ENCODE measurements around the gene UBAP2L. TPM values are rescaled to one million over a fixed set of nuclear protein-coding genes. Genes with fewer than 3 reads are reported as not detected.

UBAP2L gene
- total and polyA plus RNA-seq, 2 experiments from 2014 or later, result 98.5 to 157 TPM

DNA sequence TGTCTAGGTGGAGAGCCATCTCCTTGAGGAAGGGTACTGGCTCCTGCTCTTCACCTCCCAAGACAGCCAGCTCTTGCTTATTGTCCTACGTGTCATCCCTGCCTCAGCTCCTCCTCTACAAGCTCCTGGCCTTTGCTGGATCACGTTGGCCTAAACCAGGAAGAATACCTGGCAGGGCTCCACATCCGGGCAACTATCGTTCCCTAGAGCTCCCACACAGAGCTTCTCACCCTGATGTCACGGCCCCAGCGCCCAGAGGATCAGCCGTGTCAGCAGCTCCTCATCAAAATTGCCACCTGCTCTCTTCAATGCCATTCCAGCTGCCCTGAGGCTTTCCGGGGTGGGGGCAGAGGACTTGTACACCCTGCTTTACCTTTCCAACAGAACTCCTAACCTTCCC is 26.9 kb upstream of the UBAP2L start:
- Mint-ChIP-seq H3K4me3 (no peak overlapping the region), H3K4me1 (peaks cover 17% of the 10 kb centered on the region), H3K27me3 (ENCODE audit: insufficient read depth, low read depth, poor library complexity) (peaks cover 13% of the 10 kb centered on the region), H3K9me3 (no peaks in the 10 kb centered on the region; the same call in 2 of the 3 replicates), H3K36me3 (ENCODE audit: low read depth) (no peaks in the 10 kb centered on the region; the same call in 2 of the 3 replicates), H3K27ac (no peak overlapping the region)
- no peak for ATAC-seq
- Histone ChIP-seq H4K20me1 (replicated peaks; ENCODE audit: insufficient read depth) (no peaks in the 10 kb centered on the region), H3K4me3 (no peak overlapping the region), H3F3A (replicated peaks; ENCODE audit: low read depth) (no peaks in the 10 kb centered on the region), H2AFZ (no peak overlapping the region), H3K79me2 (replicated peaks; ENCODE audit: insufficient read depth) (no peaks in the 10 kb centered on the region), H3K27ac (ENCODE audit: low read depth) (no peak overlapping the region), H3K4me2 (no peak overlapping the region), H3K27me3 (ENCODE audit: insufficient read depth) (no peaks in the 10 kb centered on the region), H3K4me1 (ENCODE audit: insufficient read depth) (no peaks in the 10 kb centered on the region; the same call in 1 of the 2 replicates), H3K9me2 (ENCODE audit: insufficient read depth) (no peaks in the 10 kb centered on the region), H3K36me3 (ENCODE audit: insufficient read depth) (no peaks in the 10 kb centered on the region)
- TF ChIP-seq EZH2phosphoT487 (IDR thresholded peaks at IDR 0.05; ENCODE audit: unreplicated experiment) (no peak), JUNB (IDR thresholded peaks at IDR 0.05; ENCODE audit: unreplicated experiment) (no peak), STAT1 (IDR thresholded peaks at IDR 0.05; ENCODE audit: unreplicated experiment) (no peak), POLR2AphosphoS5 (IDR thresholded peaks at IDR 0.05; ENCODE audit: low read depth) (no peak), CREB1 (CRISPR knock-in tag; IDR thresholded peaks at IDR 0.05; ENCODE audit: low read depth) (no peak), ZNF331 (CRISPR knock-in tag; IDR thresholded peaks at IDR 0.05; ENCODE audit: low read depth) (no peak)
- TF ChIP-seq, protein P1, sequence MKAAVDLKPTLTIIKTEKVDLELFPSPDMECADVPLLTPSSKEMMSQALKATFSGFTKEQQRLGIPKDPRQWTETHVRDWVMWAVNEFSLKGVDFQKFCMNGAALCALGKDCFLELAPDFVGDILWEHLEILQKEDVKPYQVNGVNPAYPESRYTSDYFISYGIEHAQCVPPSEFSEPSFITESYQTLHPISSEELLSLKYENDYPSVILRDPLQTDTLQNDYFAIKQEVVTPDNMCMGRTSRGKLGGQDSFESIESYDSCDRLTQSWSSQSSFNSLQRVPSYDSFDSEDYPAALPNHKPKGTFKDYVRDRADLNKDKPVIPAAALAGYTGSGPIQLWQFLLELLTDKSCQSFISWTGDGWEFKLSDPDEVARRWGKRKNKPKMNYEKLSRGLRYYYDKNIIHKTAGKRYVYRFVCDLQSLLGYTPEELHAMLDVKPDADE (IDR thresholded peaks at IDR 0.05), result no peak
- TF ChIP-seq, protein P2, sequence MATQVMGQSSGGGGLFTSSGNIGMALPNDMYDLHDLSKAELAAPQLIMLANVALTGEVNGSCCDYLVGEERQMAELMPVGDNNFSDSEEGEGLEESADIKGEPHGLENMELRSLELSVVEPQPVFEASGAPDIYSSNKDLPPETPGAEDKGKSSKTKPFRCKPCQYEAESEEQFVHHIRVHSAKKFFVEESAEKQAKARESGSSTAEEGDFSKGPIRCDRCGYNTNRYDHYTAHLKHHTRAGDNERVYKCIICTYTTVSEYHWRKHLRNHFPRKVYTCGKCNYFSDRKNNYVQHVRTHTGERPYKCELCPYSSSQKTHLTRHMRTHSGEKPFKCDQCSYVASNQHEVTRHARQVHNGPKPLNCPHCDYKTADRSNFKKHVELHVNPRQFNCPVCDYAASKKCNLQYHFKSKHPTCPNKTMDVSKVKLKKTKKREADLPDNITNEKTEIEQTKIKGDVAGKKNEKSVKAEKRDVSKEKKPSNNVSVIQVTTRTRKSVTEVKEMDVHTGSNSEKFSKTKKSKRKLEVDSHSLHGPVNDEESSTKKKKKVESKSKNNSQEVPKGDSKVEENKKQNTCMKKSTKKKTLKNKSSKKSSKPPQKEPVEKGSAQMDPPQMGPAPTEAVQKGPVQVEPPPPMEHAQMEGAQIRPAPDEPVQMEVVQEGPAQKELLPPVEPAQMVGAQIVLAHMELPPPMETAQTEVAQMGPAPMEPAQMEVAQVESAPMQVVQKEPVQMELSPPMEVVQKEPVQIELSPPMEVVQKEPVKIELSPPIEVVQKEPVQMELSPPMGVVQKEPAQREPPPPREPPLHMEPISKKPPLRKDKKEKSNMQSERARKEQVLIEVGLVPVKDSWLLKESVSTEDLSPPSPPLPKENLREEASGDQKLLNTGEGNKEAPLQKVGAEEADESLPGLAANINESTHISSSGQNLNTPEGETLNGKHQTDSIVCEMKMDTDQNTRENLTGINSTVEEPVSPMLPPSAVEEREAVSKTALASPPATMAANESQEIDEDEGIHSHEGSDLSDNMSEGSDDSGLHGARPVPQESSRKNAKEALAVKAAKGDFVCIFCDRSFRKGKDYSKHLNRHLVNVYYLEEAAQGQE (IDR thresholded peaks at IDR 0.05; ENCODE audit: unreplicated experiment), result no peak
- DNase-seq (ENCODE audit: low spot score), result no peak

DNA sequence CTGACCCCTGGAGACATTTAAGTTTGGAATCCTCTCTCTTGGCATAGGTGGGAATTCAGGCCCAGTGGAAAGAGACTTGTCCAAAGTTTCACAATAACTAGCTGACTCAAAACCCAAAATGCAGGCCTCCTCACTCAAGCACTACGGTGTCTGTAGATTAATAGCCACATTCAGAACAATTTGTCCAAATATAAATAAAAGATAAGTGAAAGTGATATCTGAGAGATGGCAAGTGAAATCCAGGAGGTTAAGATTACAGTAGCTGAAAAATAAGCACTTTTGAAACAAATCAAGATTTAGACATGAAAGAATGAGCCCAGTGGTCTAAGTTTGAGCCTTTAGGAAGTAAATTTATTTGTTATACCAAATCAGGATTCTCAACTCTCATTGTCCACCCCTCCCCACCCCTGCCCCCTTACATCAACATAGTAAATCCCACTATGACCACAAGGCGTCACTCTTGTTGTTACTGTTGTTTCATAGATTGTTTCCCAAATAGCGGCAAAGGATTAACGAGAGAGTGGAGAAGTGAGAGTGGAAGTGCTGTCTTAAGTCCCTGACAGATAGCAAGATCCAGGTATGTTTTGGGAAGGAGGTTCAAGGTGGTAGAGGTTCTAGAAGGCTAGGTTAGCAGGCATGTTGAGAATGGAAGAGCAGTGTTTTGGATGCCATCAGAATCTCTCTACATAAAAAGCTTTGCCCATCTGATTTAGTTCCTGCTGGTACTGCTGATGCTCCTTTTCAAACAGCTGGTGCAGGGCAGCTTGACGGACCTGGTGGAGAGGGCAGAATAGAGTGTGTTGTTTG is 21.8 kb upstream of the UBAP2L start:
- Histone ChIP-seq H3K36me3 (ENCODE audit: insufficient read depth) (no peaks in the 10 kb centered on the region), H3K27ac (ENCODE audit: low read depth) (no peak overlapping the region), H3K4me2 (peak overlapping the region; percentile 23), H3K79me2 (replicated peaks; ENCODE audit: insufficient read depth) (no peaks in the 10 kb centered on the region), H3K4me1 (ENCODE audit: insufficient read depth) (peaks cover 4% of the 10 kb centered on the region; the same call in 1 of the 2 replicates), H3F3A (replicated peaks; ENCODE audit: low read depth) (peaks cover 6% of the 10 kb centered on the region; the same call in 1 of the 2 replicates), H3K9me2 (ENCODE audit: insufficient read depth) (no peaks in the 10 kb centered on the region), H3K4me3 (peak overlapping the region; percentile 17; the same call in 1 of the 2 replicates), H4K20me1 (replicated peaks; ENCODE audit: insufficient read depth) (no peaks in the 10 kb centered on the region), H3K27me3 (ENCODE audit: insufficient read depth) (no peaks in the 10 kb centered on the region), H2AFZ (peak overlapping the region; percentile 80)
- H3K4me1 Mint-ChIP-seq, result peaks cover 8% of the 10 kb centered on the region; the same call in 1 of the 3 replicates
- peaks cover 8% of the 10 kb centered on the region for H3K27me3 Mint-ChIP-seq (ENCODE audit: insufficient read depth, low read depth, poor library complexity)
- H3K4me3 Mint-ChIP-seq, result no peak overlapping the region
- DNase-seq (ENCODE audit: low spot score) (peak; percentile 90), ATAC-seq (peak; percentile 91)
- H3K27ac Mint-ChIP-seq, result peak overlapping the region; percentile 59; the same call in 1 of the 2 replicates
- H3K36me3 Mint-ChIP-seq (ENCODE audit: low read depth), result no peaks in the 10 kb centered on the region; the same call in 2 of the 3 replicates
- no peaks in the 10 kb centered on the region for H3K9me3 Mint-ChIP-seq
- TF ChIP-seq, protein P3, sequence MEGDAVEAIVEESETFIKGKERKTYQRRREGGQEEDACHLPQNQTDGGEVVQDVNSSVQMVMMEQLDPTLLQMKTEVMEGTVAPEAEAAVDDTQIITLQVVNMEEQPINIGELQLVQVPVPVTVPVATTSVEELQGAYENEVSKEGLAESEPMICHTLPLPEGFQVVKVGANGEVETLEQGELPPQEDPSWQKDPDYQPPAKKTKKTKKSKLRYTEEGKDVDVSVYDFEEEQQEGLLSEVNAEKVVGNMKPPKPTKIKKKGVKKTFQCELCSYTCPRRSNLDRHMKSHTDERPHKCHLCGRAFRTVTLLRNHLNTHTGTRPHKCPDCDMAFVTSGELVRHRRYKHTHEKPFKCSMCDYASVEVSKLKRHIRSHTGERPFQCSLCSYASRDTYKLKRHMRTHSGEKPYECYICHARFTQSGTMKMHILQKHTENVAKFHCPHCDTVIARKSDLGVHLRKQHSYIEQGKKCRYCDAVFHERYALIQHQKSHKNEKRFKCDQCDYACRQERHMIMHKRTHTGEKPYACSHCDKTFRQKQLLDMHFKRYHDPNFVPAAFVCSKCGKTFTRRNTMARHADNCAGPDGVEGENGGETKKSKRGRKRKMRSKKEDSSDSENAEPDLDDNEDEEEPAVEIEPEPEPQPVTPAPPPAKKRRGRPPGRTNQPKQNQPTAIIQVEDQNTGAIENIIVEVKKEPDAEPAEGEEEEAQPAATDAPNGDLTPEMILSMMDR (conservative IDR thresholded peaks at IDR 0.05; ENCODE audit: low read depth in 2 of 2), result peak; percentile 76 to 81

Measured in GM23338 (cell line).